ENCODE measurements around the gene NDUFC1. TPM values are rescaled to one million over a fixed set of nuclear protein-coding genes. Genes with fewer than 3 reads are reported as not detected.

NDUFC1 gene
- total RNA-seq, 1 experiment from 2014 or later, result 57.6 TPM

DNA sequence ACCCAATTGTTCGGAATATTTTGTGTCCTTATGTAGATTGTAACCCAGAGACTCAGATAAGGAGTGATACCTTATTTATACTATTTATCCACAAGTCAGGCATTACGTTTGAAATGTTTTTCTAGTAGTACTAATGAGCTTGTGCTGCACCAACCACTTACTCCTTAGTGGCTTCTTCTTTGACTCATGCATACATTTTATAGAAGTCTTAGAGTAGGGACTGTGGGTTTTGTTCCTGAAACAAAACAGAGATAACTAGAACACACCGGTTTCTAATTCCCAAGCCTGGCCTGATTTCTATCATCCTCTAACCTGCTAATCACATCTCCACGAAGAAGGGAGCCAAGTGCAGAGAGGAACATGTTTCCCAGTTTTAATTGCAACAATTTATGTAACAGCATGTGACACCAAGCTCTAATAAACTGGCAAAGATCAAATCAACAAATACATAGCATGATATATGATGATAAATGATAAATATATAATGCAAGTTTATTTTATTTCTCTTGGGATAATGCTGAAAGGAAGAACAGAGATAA is 54.5 kb downstream of the NDUFC1 start:
- DNase-seq (ENCODE audit: low spot score), result no peak

DNA sequence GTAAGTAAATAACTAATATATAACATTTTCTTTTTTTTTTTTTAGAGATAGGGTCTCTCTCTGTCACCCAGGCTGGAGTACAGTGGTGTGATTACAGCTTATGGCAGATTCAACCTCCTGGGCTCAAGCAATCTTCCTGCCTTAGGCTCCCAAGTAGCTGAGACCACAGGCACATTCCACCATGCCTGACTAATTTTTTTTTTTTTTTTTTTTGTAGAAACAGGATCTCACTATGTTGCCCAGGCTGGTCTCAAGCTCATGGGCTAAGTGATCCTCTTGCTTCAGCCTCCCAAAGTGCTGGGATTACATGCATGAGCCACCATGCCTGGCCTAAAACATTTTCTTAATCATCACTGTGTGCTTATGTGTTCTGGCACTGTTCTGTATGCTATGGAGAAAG is 55.0 kb downstream of the NDUFC1 start:
- DNase-seq (ENCODE audit: low spot score), result no peak

DNA sequence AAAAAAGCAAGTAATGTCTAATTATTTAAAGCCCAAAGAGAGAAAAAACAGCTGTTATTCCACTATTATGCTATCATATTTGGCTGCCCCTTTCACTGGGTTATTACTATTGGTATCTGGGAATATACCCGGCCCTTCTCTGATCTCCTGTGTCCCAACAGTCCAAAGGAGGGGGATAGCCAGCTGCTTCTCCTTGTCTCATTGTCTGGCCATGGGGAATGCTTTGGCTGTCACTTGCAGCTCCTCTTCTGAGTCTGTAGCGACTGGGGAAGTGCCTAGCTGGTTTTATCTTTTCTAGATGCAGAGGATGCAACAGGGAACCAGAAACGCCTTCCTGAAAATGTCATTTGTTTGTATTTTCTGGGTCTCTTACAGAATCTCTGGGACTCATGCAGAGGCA is 56.1 kb downstream of the NDUFC1 start:
- DNase-seq (ENCODE audit: low spot score), result no peak

DNA sequence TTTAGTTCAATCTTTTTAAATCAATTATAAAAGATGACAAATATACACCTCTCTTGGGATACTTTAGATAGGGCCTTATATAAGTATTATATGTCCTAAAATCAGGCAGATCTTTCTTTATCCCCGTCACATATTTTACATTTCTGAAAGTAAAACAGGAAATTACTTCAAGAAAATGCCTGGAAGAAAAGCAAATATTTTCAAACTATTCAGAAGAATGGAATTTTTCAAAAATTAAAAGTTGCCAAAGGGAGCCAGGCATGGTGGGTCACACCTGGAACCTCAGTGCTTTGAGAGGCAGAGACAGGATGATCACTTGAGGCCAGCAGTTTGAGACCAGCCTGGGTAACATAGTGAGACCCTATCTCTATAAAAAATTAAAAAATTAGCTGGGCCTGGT is 56.7 kb downstream of the NDUFC1 start:
- no peak for DNase-seq (ENCODE audit: low spot score)

DNA sequence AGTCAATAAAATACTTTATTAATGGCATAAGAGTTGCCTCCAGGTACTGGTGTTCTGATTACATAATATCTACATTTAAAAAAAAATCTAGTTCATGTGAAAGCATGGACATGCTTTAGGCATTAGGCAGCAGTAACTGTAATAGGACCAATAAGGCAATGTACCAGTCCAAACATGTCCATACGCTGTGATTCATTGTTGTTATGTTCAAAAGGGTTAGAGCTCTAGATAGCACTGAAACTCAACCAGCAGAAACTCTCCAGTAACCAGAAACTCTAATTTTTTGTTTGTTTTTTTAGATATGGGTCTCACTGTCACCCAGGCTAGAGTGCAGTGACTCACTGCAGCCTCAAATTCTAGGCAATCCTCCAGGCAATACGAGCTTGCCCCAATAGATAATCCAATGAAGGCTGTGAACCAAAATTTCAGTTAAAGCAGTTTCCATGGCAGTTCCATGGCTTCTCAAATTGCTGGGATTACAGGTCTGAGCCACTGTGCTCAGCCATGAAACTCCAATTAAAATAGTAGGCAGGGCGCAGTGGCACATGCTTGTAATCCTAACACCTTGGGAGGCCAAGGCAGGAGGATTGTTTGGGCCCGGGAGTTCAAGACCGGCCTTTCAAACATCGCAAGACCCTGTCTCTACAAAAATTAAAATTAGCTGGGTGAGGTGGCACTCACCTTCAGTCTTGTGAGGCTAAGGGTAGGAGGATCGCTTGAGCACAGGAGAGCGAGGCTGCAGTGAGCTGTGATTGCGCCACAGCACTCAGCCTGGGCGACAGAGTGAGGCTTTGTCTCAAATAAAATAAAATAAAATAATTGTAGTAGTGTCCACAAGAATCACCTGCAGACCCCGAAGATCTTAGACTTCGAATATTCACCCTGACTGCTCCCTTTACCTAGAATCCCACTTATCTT is 58.6 kb downstream of the NDUFC1 start:
- no peak for DNase-seq (ENCODE audit: low spot score)

DNA sequence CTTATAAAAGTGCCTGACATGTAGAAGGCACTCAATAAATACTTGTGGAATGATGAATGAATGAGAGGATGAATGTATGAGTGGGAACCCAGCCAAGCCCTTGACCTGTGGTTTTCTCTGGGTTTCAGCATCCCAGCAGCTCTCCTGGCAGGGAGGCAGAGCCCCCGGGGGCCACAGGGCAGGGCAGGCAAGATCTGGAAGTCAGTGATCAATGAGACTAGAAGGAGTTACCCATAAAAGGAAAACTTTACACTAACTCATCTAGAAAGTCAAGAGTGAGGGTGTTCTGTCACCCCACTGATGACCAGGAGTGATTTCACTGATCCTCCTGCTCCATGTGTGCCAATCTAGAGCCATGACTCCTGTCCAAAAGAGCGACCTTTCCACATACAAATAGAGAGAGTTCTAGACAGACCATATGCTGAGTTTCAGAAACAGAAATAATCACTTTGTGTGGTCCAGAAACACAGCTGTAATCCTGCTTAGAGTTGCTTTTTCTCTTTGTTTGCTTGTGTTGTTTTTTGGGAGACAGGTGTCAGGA is 59.7 kb downstream of the NDUFC1 start:
- no peak for DNase-seq (ENCODE audit: low spot score)

DNA sequence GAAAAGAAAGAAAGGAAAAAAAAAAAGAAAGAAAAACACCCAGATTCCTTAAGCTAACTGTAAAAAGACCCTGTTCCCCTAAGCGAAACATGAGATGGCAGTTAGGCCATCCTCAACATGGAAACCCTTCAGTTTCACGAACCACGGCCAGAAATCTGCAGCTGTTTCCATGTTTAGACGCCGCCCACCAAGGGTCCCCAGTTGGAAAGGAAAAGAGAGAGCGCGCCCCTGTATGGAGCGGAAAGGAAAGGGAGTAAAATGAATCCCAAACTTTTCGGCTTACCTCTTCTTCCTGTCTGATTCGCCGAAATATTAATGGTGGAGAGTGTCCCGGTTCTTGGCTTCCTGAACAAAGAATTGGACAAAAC is 60.5 kb downstream of the NDUFC1 start:
- no peak for DNase-seq (ENCODE audit: low spot score)

DNA sequence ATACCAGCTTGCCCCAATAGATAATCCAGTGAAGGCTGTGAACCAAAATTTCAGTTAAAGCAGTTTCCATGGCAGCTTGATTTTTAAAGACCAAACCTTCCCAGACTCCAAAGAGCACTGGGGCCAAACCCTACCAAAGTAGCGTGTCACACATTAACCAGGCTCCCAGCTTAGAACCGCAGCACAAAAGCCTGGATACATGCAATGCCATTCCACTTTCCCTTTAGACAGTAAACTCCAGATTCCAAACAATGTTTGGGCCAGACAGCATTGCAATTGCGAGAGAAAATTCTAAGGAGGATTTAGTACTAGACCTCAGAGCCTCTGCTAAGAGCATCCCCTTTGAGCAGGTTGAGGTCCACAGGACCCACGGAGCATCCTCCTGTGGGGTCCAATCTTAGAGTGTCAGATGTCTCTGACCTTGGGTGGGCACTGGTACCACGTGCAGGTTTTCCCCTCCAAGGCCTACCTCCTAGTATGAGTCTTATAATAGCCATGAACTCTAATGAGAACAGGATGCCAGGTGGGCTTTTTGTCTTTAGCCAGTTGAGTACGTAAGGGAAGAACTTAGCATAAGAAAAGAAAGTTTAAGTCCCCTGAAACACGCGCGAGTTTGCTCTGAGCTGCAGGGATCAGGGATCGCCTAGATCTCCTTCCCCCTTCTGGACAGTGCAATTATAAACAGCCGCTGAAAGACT is 61.0 kb downstream of the NDUFC1 start:
- no peak for DNase-seq (ENCODE audit: low spot score)

Small RNA genes within 50 kb of the gene (small RNA-seq; reads per million reads assigned to genes)
- gene RNU6-1074P, result not detected
- not detected for gene RNU6-1214P

Other genes starting within 250 kb of the NDUFC1 start
- 18.6 and 20.6 TPM in 2 replicates for gene ELF2, start 125.3 kb downstream of the NDUFC1 start, total RNA-seq (2014; rRNA removed; shearing (Covaris generic))
- gene MGARP, start 22.3 kb downstream of the NDUFC1 start, total RNA-seq (2014; rRNA removed; shearing (Covaris generic)), result not detected in 2 replicates
- gene NAA15, start 972 bp downstream of the NDUFC1 start, total RNA-seq (2014; rRNA removed; shearing (Covaris generic)), result 18.2 and 19.1 TPM in 2 replicates
- 4.6 and 6.1 TPM in 2 replicates for gene RAB33B, start 151.6 kb upstream of the NDUFC1 start, total RNA-seq (2014; rRNA removed; shearing (Covaris generic))